Neural cell (in vitro differentiated cells): Measurements from ENCODE around the gene TM9SF4.

Source experiments
- CTCF ChIP-seq: fragments of 450-650 bp; IDR thresholded peaks from 2 replicates; pipeline ENCODE4 v1.5.1; 2014; ENCODE audit warnings: antibody characterized with exemption, mild to moderate bottlenecking, moderate library complexity; ENCODE audit not compliant: poor library complexity, severe bottlenecking
- EP300 ChIP-seq: fragments of 450-650 bp; conservative IDR thresholded peaks from 2 replicates; pipeline ENCODE4 v1.6.1; 2014; ENCODE audit warnings: antibody characterized with exemption, mild to moderate bottlenecking, moderate library complexity; ENCODE audit not compliant: poor library complexity, severe bottlenecking
- EZH2 ChIP-seq: fragments of 200-600, 300-800 bp; shearing (Covaris generic), sonication (generic); IDR thresholded peaks from 2 replicates; pipeline ENCODE4 v1.6.1; 2014; ENCODE audit warnings: antibody characterized with exemption, low read length, borderline replicate concordance, mild to moderate bottlenecking; ENCODE audit not compliant: insufficient read depth, poor library complexity, severe bottlenecking
- POLR2AphosphoS5 ChIP-seq: IDR thresholded peaks from 2 replicates; pipeline ENCODE4 v1.6.1; 2012
- RAD21 ChIP-seq: fragments of 450-650 bp; conservative IDR thresholded peaks from 2 replicates; pipeline ENCODE4 v1.6.1; 2014; ENCODE audit warnings: antibody characterized with exemption, mild to moderate bottlenecking, moderate library complexity
- REST ChIP-seq: IDR thresholded peaks from 2 replicates; pipeline ENCODE4 v1.6.1; 2012; ENCODE audit warnings: borderline replicate concordance
- SMC3 ChIP-seq: fragments of 450-650 bp; conservative IDR thresholded peaks from 2 replicates; pipeline ENCODE4 v1.6.1; 2014; ENCODE audit warnings: antibody characterized with exemption, mild to moderate bottlenecking, moderate library complexity; ENCODE audit not compliant: poor library complexity
- TAF1 ChIP-seq: IDR thresholded peaks from 2 replicates; pipeline ENCODE4 v1.6.1; 2012; ENCODE audit warnings: low read depth

- no peak for TF ChIP-seq POLR2AphosphoS5
- TF ChIP-seq EZH2 = no peak
- TF ChIP-seq CTCF = no peak
- no peak for TF ChIP-seq EP300
- TF ChIP-seq TAF1 = no peak
- no peak for TF ChIP-seq REST
- TF ChIP-seq RAD21 = no peak
- TF ChIP-seq SMC3 = no peak
These were observed 75.6 kb downstream of the TM9SF4 start for GRCh38 chr20:32184961-32185603.
